GM12874 (cell line): ENCODE results near the gene EEIG1.

ENCODE experiments used
- TF ChIP-seq, protein P1 (sequence below): IDR thresholded peaks from 2 replicates; pipeline ENCODE4 v1.5.1; 2011; ENCODE audit warnings: low read depth, mild to moderate bottlenecking, control low read depth, low read length, moderate library complexity; ENCODE audit not compliant: insufficient read depth

EEIG1 gene

DNA sequence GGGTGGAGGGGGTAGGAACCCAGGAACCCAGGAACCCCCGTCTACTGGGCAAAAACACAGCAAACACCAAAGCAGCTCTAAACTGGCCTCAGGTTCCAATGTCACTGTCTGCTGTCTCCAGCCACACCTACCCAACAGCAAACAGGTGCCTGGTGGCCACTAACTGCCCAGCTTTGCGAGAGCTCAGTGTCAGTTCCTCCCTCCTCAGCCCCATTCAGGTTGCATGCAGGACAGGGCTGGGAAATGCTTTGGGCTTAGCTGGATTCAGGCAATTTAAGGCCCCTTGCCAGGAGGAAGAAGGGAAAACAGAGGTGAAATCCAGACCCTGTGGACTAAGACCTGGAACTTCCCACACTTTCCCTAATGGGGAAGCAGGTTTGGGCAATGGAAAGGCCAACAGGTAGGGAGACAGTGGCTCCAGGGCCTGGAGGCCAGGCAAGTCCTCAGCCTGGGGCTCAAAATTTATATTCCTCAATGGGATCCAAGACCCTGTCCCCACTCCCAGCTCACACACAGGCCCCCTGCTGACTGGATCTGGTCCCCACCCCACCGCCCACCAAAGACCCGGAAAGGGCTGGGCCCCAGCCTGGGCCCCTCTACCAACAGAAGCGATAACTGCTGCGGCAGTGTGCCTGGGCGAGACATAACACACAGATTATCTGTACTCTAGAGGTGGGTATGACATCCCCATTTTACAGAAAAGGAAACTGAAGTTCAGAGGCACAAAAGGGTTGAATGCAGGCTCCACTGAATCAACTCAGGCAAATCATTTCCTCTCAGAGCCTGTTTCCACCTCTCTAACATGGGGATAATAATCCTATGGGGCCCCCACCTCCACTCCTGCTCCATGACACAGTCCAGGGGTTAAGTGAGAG is 3.5 kb downstream of the EEIG1 start:
- TF ChIP-seq, protein P1, sequence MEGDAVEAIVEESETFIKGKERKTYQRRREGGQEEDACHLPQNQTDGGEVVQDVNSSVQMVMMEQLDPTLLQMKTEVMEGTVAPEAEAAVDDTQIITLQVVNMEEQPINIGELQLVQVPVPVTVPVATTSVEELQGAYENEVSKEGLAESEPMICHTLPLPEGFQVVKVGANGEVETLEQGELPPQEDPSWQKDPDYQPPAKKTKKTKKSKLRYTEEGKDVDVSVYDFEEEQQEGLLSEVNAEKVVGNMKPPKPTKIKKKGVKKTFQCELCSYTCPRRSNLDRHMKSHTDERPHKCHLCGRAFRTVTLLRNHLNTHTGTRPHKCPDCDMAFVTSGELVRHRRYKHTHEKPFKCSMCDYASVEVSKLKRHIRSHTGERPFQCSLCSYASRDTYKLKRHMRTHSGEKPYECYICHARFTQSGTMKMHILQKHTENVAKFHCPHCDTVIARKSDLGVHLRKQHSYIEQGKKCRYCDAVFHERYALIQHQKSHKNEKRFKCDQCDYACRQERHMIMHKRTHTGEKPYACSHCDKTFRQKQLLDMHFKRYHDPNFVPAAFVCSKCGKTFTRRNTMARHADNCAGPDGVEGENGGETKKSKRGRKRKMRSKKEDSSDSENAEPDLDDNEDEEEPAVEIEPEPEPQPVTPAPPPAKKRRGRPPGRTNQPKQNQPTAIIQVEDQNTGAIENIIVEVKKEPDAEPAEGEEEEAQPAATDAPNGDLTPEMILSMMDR: no peak

DNA sequence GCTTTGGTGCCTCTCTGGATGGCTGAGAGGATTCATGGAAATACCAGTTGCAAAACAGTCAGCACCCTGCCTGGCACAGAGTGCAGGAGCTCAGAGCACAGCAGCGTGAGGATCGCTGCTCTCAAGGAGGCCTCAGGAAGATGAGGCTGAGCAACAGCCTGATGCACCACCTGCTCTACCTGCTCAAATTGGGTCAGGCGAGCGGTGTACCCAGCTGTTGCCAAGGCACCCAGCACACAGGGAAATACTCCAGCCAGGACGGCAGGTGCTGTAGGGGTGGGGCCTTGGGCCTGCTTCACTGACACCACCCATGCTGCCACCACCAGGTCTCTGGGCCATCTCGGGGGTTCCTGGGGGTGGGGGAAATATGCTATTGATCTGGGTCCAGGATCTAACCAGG is 4.3 kb downstream of the EEIG1 start:
- TF ChIP-seq, protein P1: no peak

DNA sequence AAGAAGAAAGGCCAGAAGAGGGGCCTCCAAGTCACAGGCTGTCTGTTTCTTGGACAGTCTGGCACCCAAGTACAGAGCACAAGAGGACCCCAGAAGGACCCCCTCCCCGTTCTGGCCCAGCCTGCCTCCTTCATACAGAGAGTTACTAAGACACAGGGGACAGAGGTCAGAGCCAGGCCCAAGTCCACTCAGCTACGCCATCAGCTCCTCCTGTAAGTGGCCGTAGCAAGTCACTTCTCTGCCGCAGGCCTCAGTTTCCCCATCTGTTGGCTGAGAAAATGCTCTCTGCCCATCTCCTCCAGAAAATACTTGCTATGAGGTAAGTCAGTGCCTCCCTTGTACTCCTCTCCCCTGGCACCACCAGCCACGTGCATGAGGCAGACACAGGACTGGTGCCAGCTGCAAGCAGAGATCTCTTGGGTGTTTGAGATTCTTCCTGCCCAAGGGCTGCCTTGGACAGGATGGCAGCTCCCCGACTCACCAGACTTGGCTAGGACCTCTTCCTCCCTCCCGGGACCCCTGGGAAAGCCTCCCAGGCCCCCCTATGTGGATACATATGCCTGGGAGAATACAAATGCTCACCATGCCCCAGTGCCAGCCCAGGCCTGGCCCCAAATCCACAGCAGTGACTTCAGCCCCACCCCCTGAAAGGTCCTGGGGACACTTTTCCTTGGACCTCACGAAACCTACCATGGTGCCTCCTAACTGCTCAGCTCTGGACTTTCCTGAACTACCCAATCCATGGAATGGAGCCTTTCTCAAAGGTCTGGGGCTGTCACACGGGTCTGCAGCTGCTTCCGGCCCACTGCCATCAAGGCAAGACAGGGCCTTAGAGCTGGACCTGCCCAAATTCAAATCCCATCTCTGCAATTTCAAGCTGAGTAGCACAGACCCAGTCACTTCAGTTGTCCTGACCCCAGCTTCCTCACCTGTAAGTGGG is 5.1 kb downstream of the EEIG1 start:
- TF ChIP-seq, protein P1: no peak

DNA sequence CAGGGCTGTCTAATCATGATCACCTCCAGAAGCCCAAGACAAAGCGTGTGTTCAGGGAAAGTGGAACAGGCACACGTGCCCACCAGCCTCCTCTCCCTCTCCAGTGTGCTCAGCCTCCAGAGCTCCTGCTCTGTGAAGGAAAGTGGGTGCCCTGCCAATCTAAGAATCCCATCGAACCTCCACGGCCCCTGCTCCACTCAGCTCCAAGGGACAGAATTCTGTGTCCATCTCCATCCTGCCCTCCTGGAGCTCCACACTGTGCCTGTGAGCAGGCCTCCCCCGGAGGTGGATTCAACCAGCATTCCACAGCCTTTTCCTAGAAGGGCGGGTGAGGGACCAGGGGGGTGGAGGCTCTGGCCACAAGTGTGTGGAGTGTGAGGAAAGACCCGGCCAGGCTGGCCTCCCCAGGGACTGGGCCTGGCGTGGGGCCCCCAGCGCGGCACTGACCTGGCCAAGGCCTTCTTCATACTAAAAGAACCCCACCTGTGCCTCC is 6.0 kb downstream of the EEIG1 start:
- TF ChIP-seq, protein P1: no peak

DNA sequence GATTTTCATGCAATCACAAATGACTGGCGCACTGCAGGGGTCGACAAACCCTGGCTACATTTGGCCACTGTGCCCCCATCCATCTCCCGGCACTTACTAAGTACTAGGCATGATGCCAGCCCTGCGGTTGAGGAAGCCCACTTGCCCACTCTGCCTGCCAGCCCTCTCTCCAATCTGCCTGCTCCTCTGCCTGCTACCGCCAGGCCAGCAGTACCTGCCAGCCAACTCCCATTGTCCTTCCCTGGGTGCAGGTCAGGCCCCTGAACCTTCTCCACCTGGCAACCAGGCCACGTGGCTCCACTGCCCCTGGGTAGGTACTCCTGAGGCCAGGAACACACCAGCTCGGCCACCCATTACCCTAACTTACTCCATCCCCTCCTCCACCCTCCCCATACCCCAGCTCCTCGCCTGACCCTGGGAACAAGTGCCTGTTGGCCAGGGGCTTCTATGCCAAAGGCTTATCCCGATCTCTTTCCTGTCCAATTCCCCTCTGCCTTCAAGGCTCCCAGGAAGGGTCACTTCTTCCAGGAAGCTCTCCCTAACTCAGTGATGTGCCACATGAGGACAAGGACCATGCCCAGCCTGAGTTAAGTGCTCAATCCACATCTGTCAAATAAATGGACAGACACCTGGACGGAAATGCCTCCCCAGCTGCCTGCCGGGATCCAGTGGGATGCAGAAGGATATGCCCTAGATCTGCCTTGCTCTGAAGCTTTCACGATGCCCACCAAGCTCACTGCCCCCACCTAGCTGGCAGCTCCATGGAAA is 6.6 kb downstream of the EEIG1 start:
- TF ChIP-seq, protein P1: no peak

DNA sequence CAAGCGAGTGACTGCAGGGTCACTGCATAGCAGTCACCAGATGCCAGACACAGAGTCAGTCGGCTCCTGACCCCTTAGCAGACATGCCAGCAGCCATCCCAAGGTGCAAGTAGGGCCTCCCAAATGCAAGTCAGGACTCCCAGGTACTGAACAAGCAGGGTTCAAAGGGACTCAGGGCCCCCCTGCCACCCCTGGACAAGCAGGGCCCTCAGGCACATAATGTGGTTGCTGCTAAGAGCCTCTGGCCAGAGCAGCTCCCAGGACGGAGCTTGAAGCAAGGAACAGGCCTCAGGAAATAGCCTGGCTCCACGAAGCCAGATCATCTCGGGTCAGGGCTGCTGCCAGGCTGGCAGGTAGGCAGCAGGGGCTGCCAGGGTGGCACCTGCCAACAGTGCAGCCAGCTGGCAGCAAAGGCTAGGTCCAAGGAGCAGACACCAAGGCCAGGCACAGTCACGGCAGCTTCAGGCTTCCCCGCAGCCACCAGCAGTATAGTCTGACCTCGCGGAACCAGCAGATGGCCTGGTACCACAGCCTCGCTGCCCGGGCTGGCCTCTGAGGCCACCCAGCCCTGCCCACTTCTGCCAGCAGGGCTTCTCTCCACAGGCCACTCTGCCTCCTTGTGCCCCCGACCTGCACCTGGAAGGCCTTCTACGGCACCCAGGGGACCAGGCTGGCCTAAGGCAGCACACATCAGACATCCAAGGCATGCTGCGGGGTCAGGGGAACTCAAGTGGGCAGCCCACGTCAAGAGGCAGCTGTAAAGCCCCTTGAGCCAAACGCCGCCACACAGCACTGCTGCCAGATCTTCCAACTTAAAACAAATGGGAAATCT is 7.4 kb downstream of the EEIG1 start:
- TF ChIP-seq, protein P1: no peak
